Endothelial cell of umbilical vein (primary cell): ENCODE data around the gene ACHE. TPM values are rescaled to one million over a fixed set of nuclear protein-coding genes. Genes with fewer than 3 reads are reported as not detected.

Source experiments
- BruUV-seq: library from RNA; stranded (reverse); fragments of 400-500 nt; replicated peaks from 2 replicates; lab custom pipeline; 2021; lab: Mats Ljungman, UMichigan
- CTCF ChIA-PET: fragments of 300-600, 350-600 bp; sonication (Branson Sonifier 250); formaldehyde crosslinking; loops from one replicate; lab custom pipeline; 2021; ENCODE audit warnings: antibody characterized with exemption, inconsistent platforms; lab: Charles Lee
- POLR2A ChIA-PET: fragments of 300-600, 350-600 bp; sonication (Branson Sonifier 250); formaldehyde crosslinking; loops from one replicate; lab custom pipeline; 2021; ENCODE audit warnings: antibody characterized with exemption, inconsistent platforms; lab: Charles Lee
- DNase-seq: peaks from one replicate; pipeline ENCODE4 v3.0.0-alpha.2; 2011; ENCODE audit warnings: low read depth, low spot score
- FAIRE-seq: peaks from 2 replicates; lab custom pipeline; 2011; peaks lifted over from hg19 to GRCh38; lab: Jason Lieb, UNC
- H2AFZ ChIP-seq: 2 replicates; pipeline ENCODE4 v1.6.0; 2012; ENCODE audit warnings: low read depth, low read length, control low read depth, inconsistent platforms
- H3K27ac ChIP-seq: 2 replicates; pipeline ENCODE4 v1.5.1; 2011; ENCODE audit warnings: low read depth, mild to moderate bottlenecking, control low read depth, low read length, moderate library complexity; ENCODE audit not compliant: insufficient read depth
- H3K27me3 ChIP-seq, 2 experiments: 2 replicates each; pipeline versions ENCODE4 v1.6.0 to v1.6.1; 2011; ENCODE audit warnings: low read length in 2 of 2, mixed read lengths in 1 of 2; ENCODE audit not compliant: control insufficient read depth in 2 of 2, insufficient read depth in 2 of 2
- H3K36me3 ChIP-seq, 2 experiments: 2 replicates in 1 of 2; 3 replicates in 1 of 2; pipeline ENCODE4 v1.5.1; 2011; ENCODE audit warnings: low read length in 2 of 2, mild to moderate bottlenecking in 1 of 2, moderate library complexity in 1 of 2; ENCODE audit not compliant: control insufficient read depth in 2 of 2, insufficient read depth in 2 of 2; ENCODE audit errors: extremely low read depth in 1 of 2
- H3K4me1 ChIP-seq: 3 replicates; pipeline ENCODE4 v1.5.1; 2011; ENCODE audit warnings: mild to moderate bottlenecking, low read length; ENCODE audit not compliant: control insufficient read depth, insufficient read depth; ENCODE audit errors: extremely low read depth
- H3K4me2 ChIP-seq: 2 replicates; pipeline ENCODE4 v1.6.1; 2011; ENCODE audit warnings: low read length, control low read depth, mixed read lengths; ENCODE audit not compliant: insufficient read depth
- H3K4me3 ChIP-seq, 3 experiments: fragments of 200-600 bp in 1 of 3; sonication (generic), shearing (Covaris generic) in 1 of 3; replicated peaks in 1 of 3; 2 replicates each; pipeline ENCODE4 v1.5.1; 2011 to 2016; ENCODE audit warnings: control low read depth in 3 of 3, low read length in 3 of 3, mild to moderate bottlenecking in 2 of 3, inconsistent platforms in 1 of 3, low read depth in 1 of 3, moderate library complexity in 1 of 3; ENCODE audit not compliant: insufficient read depth in 1 of 3
- H3K79me2 ChIP-seq: 2 replicates; pipeline ENCODE4 v1.6.0; 2012; ENCODE audit warnings: low read length, inconsistent platforms; ENCODE audit not compliant: control insufficient read depth, insufficient read depth
- H3K9ac ChIP-seq: replicated peaks from 2 replicates; pipeline ENCODE3; 2011; ENCODE audit warnings: low read length, control low read depth; ENCODE audit not compliant: insufficient read depth; ENCODE audit errors: extremely low read depth
- H3K9me1 ChIP-seq: replicated peaks from 3 replicates; pipeline ENCODE4 v1.6.0; 2011; ENCODE audit warnings: mild to moderate bottlenecking, low read length; ENCODE audit not compliant: control insufficient read depth, insufficient read depth; ENCODE audit errors: extremely low read depth
- H3K9me3 ChIP-seq: replicated peaks from 2 replicates; pipeline ENCODE4 v1.5.1; 2012; ENCODE audit warnings: low read length, inconsistent platforms; ENCODE audit not compliant: control insufficient read depth, insufficient read depth
- H4K20me1 ChIP-seq: replicated peaks from 2 replicates; pipeline ENCODE3; 2011; ENCODE audit warnings: mild to moderate bottlenecking, low read length; ENCODE audit not compliant: control insufficient read depth, insufficient read depth; ENCODE audit errors: extremely low read depth
- EZH2 ChIP-seq: IDR thresholded peaks from 2 replicates; pipeline ENCODE4 v1.6.1; 2012; ENCODE audit warnings: borderline replicate concordance, low read depth, mild to moderate bottlenecking, moderate library complexity, low read length, inconsistent platforms; ENCODE audit not compliant: severe bottlenecking
- GATA2 ChIP-seq: IDR thresholded peaks from 2 replicates; pipeline ENCODE4 v1.7.0; 2011; ENCODE audit warnings: low read depth, mild to moderate bottlenecking, moderate library complexity, mixed read lengths, low read length; ENCODE audit not compliant: insufficient read length, insufficient read depth
- JUN ChIP-seq: IDR thresholded peaks from 2 replicates; pipeline ENCODE4 v1.6.1; 2011; ENCODE audit warnings: borderline replicate concordance, low read depth; ENCODE audit not compliant: insufficient read length, insufficient read depth
- MYC ChIP-seq: IDR thresholded peaks from one replicate; pipeline ENCODE4 v1.6.1; 2011; ENCODE audit warnings: mild to moderate bottlenecking, low read depth, low read length
- POLR2A ChIP-seq: IDR thresholded peaks from 2 replicates; pipeline ENCODE4 v1.6.1; 2012; ENCODE audit warnings: low read depth, mild to moderate bottlenecking, control low read depth, low read length
- dilution Hi-C: fragments of 300-500 bp; cut with MboI; formaldehyde crosslinking; loops from one replicate; pipeline ENCODE4 v1.15.0; 2019; ENCODE audit warnings: low sequenced_read_pairs; ENCODE audit not compliant: extremely low pct_ligation_motif_present
- intact Hi-C: fragments of 100-400 bp; cut with micrococcal nuclease; formaldehyde crosslinking; loops from one replicate; pipeline ENCODE4 v1.10.0; 2022
- polyA plus RNA-seq, 4 experiments: library from polyadenylated mRNA; depleted of rRNA in 3 of 4; stranded (reverse) in 3 of 4; unstranded in 1 of 4; fragments of >200 nt; gene quantifications; 2 replicates each; pipeline versions ENCODE4 v1.2.1 to v1.2.3, GENCODE V29; 2011 to 2012; ENCODE audit warnings: missing spikeins in 1 of 4
- total RNA-seq: library from RNA; stranded (reverse); gene quantifications from 2 replicates; pipeline ENCODE4 v1.2.3, GENCODE V29; 2021
- TF ChIP-seq, protein P1 (sequence below), 2 donors: IDR thresholded peaks; 1 replicate in 1 of 2; 2 replicates in 1 of 2; pipeline ENCODE4 v1.5.1; 2011; ENCODE audit warnings: low read length in 2 of 2, mild to moderate bottlenecking in 2 of 2, moderate library complexity in 2 of 2, control low read depth in 1 of 2, inconsistent platforms in 1 of 2, low read depth in 1 of 2; ENCODE audit not compliant: insufficient read depth in 1 of 2; ENCODE audit errors: extremely low read depth in 1 of 2

The ACHE gene
- total and polyA plus RNA-seq, 2 donors (not counting 3 experiments of a cell fraction or from before 2014, with no cell fraction given): 0.18 to 0.28 TPM

DNA sequence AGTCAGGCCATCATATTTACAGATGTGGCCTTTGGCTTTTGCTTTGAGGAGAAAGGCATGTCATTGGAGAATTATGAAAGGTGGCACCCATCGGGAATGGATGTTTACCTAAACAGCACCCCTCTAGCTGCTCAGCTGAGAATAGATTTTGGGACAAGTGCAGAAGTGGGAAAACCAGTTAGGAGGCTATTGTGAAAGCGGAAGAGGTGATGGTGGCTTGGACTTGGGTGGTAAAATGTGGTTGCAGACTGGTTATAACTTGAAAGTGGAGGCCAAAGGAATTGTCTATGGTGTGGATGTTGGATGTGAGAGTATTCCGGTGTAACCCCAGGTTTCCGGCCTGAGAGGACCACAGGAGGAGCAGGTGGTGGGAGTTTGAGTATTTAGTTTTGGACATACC lies 48.3 kb downstream of the ACHE start:
- H3K79me2 ChIP-seq: no peaks in the 10 kb centered on the region
- no peak overlapping the region for H3K4me2 ChIP-seq
- ChIA-PET CTCF (interaction anchor here (0.6 to 6.1 kb wide), 3 partner anchors 11 to 142 kb away, joined by 3 to 214 read pairs (median 17); partner anchors contain the start of gene POP7), POLR2A (no interaction called here)
- no peak overlapping the region for H3K27ac ChIP-seq
- dilution Hi-C loops: loop anchor here (25.0 kb wide), 1 partner anchor 135 kb away; the partner anchor contains the start of genes EPO and POP7
- no peak for FAIRE-seq
- intact Hi-C loops: no loop called here
- TF ChIP-seq POLR2A: no peak
- TF ChIP-seq, protein P1, sequence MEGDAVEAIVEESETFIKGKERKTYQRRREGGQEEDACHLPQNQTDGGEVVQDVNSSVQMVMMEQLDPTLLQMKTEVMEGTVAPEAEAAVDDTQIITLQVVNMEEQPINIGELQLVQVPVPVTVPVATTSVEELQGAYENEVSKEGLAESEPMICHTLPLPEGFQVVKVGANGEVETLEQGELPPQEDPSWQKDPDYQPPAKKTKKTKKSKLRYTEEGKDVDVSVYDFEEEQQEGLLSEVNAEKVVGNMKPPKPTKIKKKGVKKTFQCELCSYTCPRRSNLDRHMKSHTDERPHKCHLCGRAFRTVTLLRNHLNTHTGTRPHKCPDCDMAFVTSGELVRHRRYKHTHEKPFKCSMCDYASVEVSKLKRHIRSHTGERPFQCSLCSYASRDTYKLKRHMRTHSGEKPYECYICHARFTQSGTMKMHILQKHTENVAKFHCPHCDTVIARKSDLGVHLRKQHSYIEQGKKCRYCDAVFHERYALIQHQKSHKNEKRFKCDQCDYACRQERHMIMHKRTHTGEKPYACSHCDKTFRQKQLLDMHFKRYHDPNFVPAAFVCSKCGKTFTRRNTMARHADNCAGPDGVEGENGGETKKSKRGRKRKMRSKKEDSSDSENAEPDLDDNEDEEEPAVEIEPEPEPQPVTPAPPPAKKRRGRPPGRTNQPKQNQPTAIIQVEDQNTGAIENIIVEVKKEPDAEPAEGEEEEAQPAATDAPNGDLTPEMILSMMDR (IDR thresholded peaks at IDR 0.05; ENCODE audit: extremely low read depth in 1 of 2, insufficient read depth in 1 of 2, low read depth in 1 of 2, low read length in 2 of 2): no peak
- TF ChIP-seq GATA2: no peak
- no peak for TF ChIP-seq JUN
- TF ChIP-seq EZH2: no peak
- no peak for TF ChIP-seq MYC
- H3K9ac ChIP-seq: no peak overlapping the region
- H2AFZ ChIP-seq: no peak overlapping the region
- H3K36me3 ChIP-seq: no peaks in the 10 kb centered on the region
- H3K27me3 ChIP-seq: no peaks in the 10 kb centered on the region
- no TSS peak for BruUV-seq
- no peak overlapping the region for H3K4me3 ChIP-seq
- no peaks in the 10 kb centered on the region for H3K9me3 ChIP-seq
- no peak for DNase-seq
- H3K9me1 ChIP-seq: no peaks in the 10 kb centered on the region
- no peaks in the 10 kb centered on the region for H4K20me1 ChIP-seq
- peaks cover 6% of the 10 kb centered on the region for H3K4me1 ChIP-seq
